ENCODE data around the gene ANXA8. TPM values are rescaled to one million over a fixed set of nuclear protein-coding genes. Genes with fewer than 3 reads are reported as not detected.

ANXA8 gene
- total RNA-seq, 1 experiment from 2014 or later, result not detected

DNA sequence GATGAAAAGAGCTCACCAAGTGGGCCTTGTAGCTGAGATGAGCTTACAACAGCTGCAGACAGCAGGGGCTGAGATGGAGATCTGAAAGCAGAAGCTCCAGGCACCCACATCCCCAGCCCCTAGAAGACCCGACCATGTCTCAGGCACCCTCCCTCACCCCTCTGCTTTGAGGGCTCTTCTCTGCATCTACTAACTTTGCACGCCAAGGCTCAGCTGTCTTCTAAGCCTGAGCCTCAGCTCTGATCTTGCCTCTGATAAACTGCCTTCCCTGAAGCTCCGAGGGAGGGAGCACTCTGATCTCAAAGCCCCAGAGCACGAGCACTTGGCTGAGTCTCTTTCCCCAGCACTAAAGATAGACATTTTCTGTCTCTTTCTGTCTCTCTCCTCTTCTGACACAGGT, 42.0 kb downstream of the ANXA8 start:
- ChIA-PET CTCF (no interaction called here), POLR2A (ENCODE audit: low non-redundant PET) (no interaction called here)
- H3K4me3 ChIP-seq (ENCODE audit: low read depth, low read length, poor library complexity, severe bottlenecking), result no peak overlapping the region
- intact Hi-C loops (cut with micrococcal nuclease; ENCODE audit: unreplicated experiment), result no loop called here
- DNase-seq (ENCODE audit: low spot score), result no peak
- no peak overlapping the region for H3K27ac ChIP-seq (ENCODE audit: low read depth, low read length, poor library complexity, severe bottlenecking)
- no peaks in the 10 kb centered on the region for H3K4me1 ChIP-seq (ENCODE audit: insufficient read depth, low read length, poor library complexity, severe bottlenecking)
- no TSS peak for BruUV-seq (replicated peaks)
- H3K36me3 ChIP-seq (ENCODE audit: insufficient read depth, low read length, poor library complexity, severe bottlenecking), result no peaks in the 10 kb centered on the region
- H3K27me3 ChIP-seq (replicated peaks; ENCODE audit: insufficient read depth, low read depth, low read length, poor library complexity), result peaks cover 3% of the 10 kb centered on the region
- peaks cover 6% of the 10 kb centered on the region for H3K9me3 ChIP-seq (ENCODE audit: low read depth, low read length, poor library complexity, severe bottlenecking)
- TF ChIP-seq, protein P1, sequence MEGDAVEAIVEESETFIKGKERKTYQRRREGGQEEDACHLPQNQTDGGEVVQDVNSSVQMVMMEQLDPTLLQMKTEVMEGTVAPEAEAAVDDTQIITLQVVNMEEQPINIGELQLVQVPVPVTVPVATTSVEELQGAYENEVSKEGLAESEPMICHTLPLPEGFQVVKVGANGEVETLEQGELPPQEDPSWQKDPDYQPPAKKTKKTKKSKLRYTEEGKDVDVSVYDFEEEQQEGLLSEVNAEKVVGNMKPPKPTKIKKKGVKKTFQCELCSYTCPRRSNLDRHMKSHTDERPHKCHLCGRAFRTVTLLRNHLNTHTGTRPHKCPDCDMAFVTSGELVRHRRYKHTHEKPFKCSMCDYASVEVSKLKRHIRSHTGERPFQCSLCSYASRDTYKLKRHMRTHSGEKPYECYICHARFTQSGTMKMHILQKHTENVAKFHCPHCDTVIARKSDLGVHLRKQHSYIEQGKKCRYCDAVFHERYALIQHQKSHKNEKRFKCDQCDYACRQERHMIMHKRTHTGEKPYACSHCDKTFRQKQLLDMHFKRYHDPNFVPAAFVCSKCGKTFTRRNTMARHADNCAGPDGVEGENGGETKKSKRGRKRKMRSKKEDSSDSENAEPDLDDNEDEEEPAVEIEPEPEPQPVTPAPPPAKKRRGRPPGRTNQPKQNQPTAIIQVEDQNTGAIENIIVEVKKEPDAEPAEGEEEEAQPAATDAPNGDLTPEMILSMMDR (conservative IDR thresholded peaks at IDR 0.05; ENCODE audit: low read depth, low read length), result no peak
- TF ChIP-seq EZH2 (IDR thresholded peaks at IDR 0.05; ENCODE audit: borderline replicate concordance, low read depth, low read length, poor library complexity, severe bottlenecking), result no peak

DNA sequence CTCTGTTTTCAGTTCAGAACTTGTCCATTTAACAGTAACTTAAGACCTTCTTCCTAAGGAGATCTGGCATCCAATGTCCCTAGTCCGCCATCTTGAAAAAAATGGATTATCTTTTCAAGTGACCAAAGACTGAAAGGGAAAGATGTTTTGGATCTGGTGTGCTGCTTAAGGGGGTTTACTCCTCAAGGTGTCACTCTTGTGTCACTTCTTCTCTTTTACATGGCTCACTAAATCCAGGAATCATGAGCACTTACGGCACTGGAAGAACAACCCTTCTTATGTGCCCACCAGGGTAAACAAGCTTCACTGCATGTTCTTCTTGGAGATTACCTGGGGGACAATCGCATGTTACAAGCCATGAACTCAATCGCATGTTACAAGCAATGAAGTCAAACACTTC, 43.7 kb downstream of the ANXA8 start:
- Histone ChIP-seq H3K4me1 (ENCODE audit: insufficient read depth, low read length, poor library complexity, severe bottlenecking) (no peaks in the 10 kb centered on the region), H3K27me3 (replicated peaks; ENCODE audit: insufficient read depth, low read depth, low read length, poor library complexity) (peaks cover 3% of the 10 kb centered on the region), H3K4me3 (ENCODE audit: low read depth, low read length, poor library complexity, severe bottlenecking) (no peak overlapping the region), H3K27ac (ENCODE audit: low read depth, low read length, poor library complexity, severe bottlenecking) (no peak overlapping the region), H3K36me3 (ENCODE audit: insufficient read depth, low read length, poor library complexity, severe bottlenecking) (no peaks in the 10 kb centered on the region), H3K9me3 (ENCODE audit: low read depth, low read length, poor library complexity, severe bottlenecking) (no peaks in the 10 kb centered on the region)
- no TSS peak for BruUV-seq (replicated peaks)
- no peak for DNase-seq (ENCODE audit: low spot score)
- ChIA-PET POLR2A (ENCODE audit: low non-redundant PET) (no interaction called here), CTCF (no interaction called here)
- no peak for TF ChIP-seq EZH2 (IDR thresholded peaks at IDR 0.05; ENCODE audit: borderline replicate concordance, low read depth, low read length, poor library complexity, severe bottlenecking)
- TF ChIP-seq, protein P1 (conservative IDR thresholded peaks at IDR 0.05; ENCODE audit: low read depth, low read length), result no peak
- intact Hi-C loops (cut with micrococcal nuclease; ENCODE audit: unreplicated experiment), result no loop called here

DNA sequence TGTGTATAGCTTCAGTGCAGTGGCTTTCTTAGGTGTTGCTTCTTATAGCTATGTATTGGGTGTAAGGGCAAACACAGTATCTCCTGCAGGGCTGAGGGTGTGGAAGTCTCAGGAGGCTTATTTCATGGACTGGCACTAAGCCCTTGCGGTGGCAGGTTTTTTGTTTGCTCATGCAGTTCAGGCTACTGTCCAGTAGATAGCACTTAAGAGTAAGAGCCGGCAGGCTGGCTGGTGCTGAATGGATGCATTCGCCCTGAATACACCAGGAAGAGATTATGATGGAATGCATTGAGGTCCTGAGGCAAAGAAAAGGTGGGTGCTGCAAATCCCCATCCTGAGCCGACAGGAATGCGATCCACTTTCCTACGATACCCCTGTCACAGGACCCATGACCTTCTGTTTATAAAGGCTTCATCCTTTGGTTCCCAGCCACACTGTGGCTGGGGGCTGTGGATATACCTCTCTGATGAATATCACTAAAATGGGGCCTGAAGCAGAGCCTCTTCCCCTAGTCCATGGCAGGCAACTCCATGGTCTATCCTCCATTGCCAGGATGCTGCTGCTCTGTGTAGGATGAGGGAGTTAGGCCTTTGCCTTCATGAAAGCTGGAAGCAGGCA, 44.9 kb downstream of the ANXA8 start:
- Histone ChIP-seq H3K27me3 (replicated peaks; ENCODE audit: insufficient read depth, low read depth, low read length, poor library complexity) (peaks cover 3% of the 10 kb centered on the region), H3K9me3 (ENCODE audit: low read depth, low read length, poor library complexity, severe bottlenecking) (no peaks in the 10 kb centered on the region), H3K4me1 (ENCODE audit: insufficient read depth, low read length, poor library complexity, severe bottlenecking) (no peaks in the 10 kb centered on the region), H3K36me3 (ENCODE audit: insufficient read depth, low read length, poor library complexity, severe bottlenecking) (no peaks in the 10 kb centered on the region), H3K27ac (ENCODE audit: low read depth, low read length, poor library complexity, severe bottlenecking) (no peak overlapping the region), H3K4me3 (ENCODE audit: low read depth, low read length, poor library complexity, severe bottlenecking) (no peak overlapping the region)
- peak; percentile 42 for DNase-seq (ENCODE audit: low spot score)
- TF ChIP-seq, protein P1 (conservative IDR thresholded peaks at IDR 0.05; ENCODE audit: low read depth, low read length), result peak; percentile 33
- TF ChIP-seq EZH2 (IDR thresholded peaks at IDR 0.05; ENCODE audit: borderline replicate concordance, low read depth, low read length, poor library complexity, severe bottlenecking), result no peak
- CTCF ChIA-PET, result no interaction called here
- POLR2A ChIA-PET (ENCODE audit: low non-redundant PET), result no interaction called here
- BruUV-seq (replicated peaks), result no TSS peak
- intact Hi-C loops (cut with micrococcal nuclease; ENCODE audit: unreplicated experiment), result no loop called here
